H1 (cell line): ENCODE data around the gene ASPG. TPM values are rescaled to one million over a fixed set of nuclear protein-coding genes. Genes with fewer than 3 reads are reported as not detected.

Source experiments
- CHD7 ChIP-seq: fragments of 300-600 bp; sonication (generic); IDR thresholded peaks from 2 replicates; pipeline ENCODE4 v1.7.1; 2012; ENCODE audit warnings: low read length, moderate library complexity, mild to moderate bottlenecking, inconsistent platforms; ENCODE audit not compliant: insufficient replicate concordance
- CREB1 ChIP-seq: IDR thresholded peaks from 2 replicates; pipeline ENCODE4 v1.6.1; 2012; ENCODE audit warnings: inconsistent platforms
- CTBP2 ChIP-seq: IDR thresholded peaks from 2 replicates; pipeline ENCODE4 v1.7.0; 2011; ENCODE audit warnings: borderline replicate concordance, mild to moderate bottlenecking, moderate library complexity, mixed read lengths, low read length; ENCODE audit not compliant: insufficient read depth, insufficient read length
- NRF1 ChIP-seq: IDR thresholded peaks from 2 replicates; pipeline ENCODE4 v1.6.1; 2011; ENCODE audit warnings: mild to moderate bottlenecking, low read depth, low read length, improper control_type of control experiment
- RXRA ChIP-seq: IDR thresholded peaks from 2 replicates; pipeline ENCODE4 v1.6.1; 2011; ENCODE audit warnings: low read depth, mild to moderate bottlenecking, low read length, moderate library complexity; ENCODE audit not compliant: insufficient read depth
- SP1 ChIP-seq: IDR thresholded peaks from 2 replicates; pipeline ENCODE4 v1.6.1; 2011; ENCODE audit warnings: low read depth, low read length
- TAF1 ChIP-seq: IDR thresholded peaks from 2 replicates; pipeline ENCODE4 v1.6.1; 2011; ENCODE audit warnings: mild to moderate bottlenecking, low read depth, low read length
- TAF7 ChIP-seq: optimal IDR thresholded peaks from 2 replicates; pipeline ENCODE3; 2011; ENCODE audit warnings: low read depth, mild to moderate bottlenecking, inconsistent platforms, low read length, moderate library complexity, borderline replicate concordance
- polyA plus RNA-seq, 7 experiments: library from polyadenylated mRNA; depleted of rRNA in 3 of 7; stranded (reverse) in 5 of 7; unstranded in 2 of 7; fragments of >200 nt in 5 of 7; fragments of 200-250 nt in 2 of 7; gene quantifications; 1 replicate in 5 of 7; 2 replicates in 1 of 7; 4 replicates in 1 of 7; pipeline versions ENCODE4 v1.2.1 to v1.2.3, GENCODE V29; 2011 to 2013; ENCODE audit warnings: missing spikeins in 2 of 7, mixed read lengths in 2 of 7
- total RNA-seq: library from RNA; stranded (reverse); fragmentation: NEBNext Ultra II Directional; extraction: Animal tissue kit (Norgen Biotek cat#: 25700); gene quantifications from 2 replicates; pipeline ENCODE4 v1.2.1, GENCODE V29; 2021

The ASPG gene
- total and polyA plus RNA-seq, 2 of the 8 experiments (the other 6 are each of a cell fraction or from before 2014, with no cell fraction given) = 0.34 to 0.59 TPM

GRCh38 chr14:104049576-104050240 is 35.8 kb upstream of the ASPG start (continued):
- TF ChIP-seq CHD7 (no peak), RXRA (no peak), NRF1 (no peak), TAF7 (no peak), TAF1 (no peak), SP1 (no peak), CTBP2 (no peak), CREB1 (no peak)
- TF ChIP-seq, all 59 proteins: peak for 0
